Esophagus squamous epithelium (tissue), 4 donors: Measurements from ENCODE around the gene RAB10.

Experiments
- CTCF ChIP-seq, 6 experiments: fragments of 450-650 bp in 4 of 6; fragments of 200-600 bp in 2 of 6; sonication (generic) in 2 of 6; IDR thresholded peaks; one replicate each; pipeline ENCODE4 v1.5.1; 2016 to 2019; ENCODE audit warnings: antibody characterized with exemption in 6 of 6, mild to moderate bottlenecking in 4 of 6, moderate library complexity in 4 of 6
- POLR2A ChIP-seq, 4 donors: fragments of 450-650 bp; IDR thresholded peaks; one replicate each; pipeline ENCODE4 v1.6.1; 2017; ENCODE audit warnings: antibody characterized with exemption in 4 of 4, mild to moderate bottlenecking in 4 of 4, moderate library complexity in 3 of 4

- TF ChIP-seq CTCF (IDR thresholded peaks at IDR 0.05), result no peak
- no peak for TF ChIP-seq POLR2A (IDR thresholded peaks at IDR 0.05)
Observed at GRCh38 chr2:26048791-26049190, 14.9 kb downstream of the RAB10 start.
